Measurements from ENCODE around the gene BNIPL.

GRCh38 chr1:150997949-150998348, 38.4 kb upstream of the BNIPL start:
- TF ChIP-seq RFX5 (IDR thresholded peaks at IDR 0.05; ENCODE audit: borderline replicate concordance, low read depth, low read length) (no peak), BRCA1 (IDR thresholded peaks at IDR 0.05; ENCODE audit: low read depth, low read length) (no peak), POLR2A (IDR thresholded peaks at IDR 0.05; ENCODE audit: control extremely low read depth in 1 of 2, low read depth in 2 of 2, low read length in 2 of 2) (no peak)
- TF ChIP-seq, protein P1, sequence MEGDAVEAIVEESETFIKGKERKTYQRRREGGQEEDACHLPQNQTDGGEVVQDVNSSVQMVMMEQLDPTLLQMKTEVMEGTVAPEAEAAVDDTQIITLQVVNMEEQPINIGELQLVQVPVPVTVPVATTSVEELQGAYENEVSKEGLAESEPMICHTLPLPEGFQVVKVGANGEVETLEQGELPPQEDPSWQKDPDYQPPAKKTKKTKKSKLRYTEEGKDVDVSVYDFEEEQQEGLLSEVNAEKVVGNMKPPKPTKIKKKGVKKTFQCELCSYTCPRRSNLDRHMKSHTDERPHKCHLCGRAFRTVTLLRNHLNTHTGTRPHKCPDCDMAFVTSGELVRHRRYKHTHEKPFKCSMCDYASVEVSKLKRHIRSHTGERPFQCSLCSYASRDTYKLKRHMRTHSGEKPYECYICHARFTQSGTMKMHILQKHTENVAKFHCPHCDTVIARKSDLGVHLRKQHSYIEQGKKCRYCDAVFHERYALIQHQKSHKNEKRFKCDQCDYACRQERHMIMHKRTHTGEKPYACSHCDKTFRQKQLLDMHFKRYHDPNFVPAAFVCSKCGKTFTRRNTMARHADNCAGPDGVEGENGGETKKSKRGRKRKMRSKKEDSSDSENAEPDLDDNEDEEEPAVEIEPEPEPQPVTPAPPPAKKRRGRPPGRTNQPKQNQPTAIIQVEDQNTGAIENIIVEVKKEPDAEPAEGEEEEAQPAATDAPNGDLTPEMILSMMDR (IDR thresholded peaks at IDR 0.05; ENCODE audit: control extremely low read depth in 1 of 3, insufficient read depth in 1 of 3, low read depth in 1 of 3, low read length in 3 of 3): no peak

All from H1 (cell line).